Measurements from ENCODE around the gene CALHM1.

DNA sequence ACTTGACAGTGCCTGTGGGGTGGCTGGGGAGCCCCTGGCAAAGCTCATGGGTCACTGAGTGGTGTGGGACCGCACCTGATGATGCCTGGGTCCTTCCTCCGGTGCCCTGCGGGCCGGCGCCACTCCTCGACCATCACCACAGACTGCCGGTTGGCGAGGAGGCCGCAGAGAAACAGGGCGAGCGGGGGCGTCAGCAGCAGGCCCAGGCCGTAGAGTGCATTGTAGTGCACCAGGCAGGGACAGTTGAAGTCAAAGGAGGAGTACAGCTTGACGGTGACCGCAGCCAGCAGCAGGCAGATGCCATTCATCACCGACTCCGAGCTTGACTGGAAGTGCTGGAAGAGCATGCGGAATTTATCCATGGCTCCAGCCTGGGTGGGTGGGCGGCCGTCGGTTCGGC lies 20.0 kb upstream of the CALHM1 start:
- TF ChIP-seq POLR2AphosphoS5 (IDR thresholded peaks at IDR 0.05) (no peak), CTCF (IDR thresholded peaks at IDR 0.05 in 8 of 11, conservative IDR thresholded peaks at IDR 0.05 in 3 of 11) (no peak), POLR2A (IDR thresholded peaks at IDR 0.05) (no peak)

Measured in spleen (tissue), 7 donors.